Loucy (cell line): ENCODE results near the gene IL36RN.

Experiments used
- H2AFZ ChIP-seq: fragments of 200-600 bp; sonication (generic); 2 replicates; pipeline ENCODE4 v1.6.0; 2016; ENCODE audit warnings: antibody characterized with exemption, mild to moderate bottlenecking, low read length, moderate library complexity
- H3F3A ChIP-seq: fragments of 200-600 bp; 2 replicates; pipeline ENCODE4 v1.6.0; 2016; ENCODE audit warnings: antibody characterized with exemption, low read depth, mild to moderate bottlenecking
- H3K27me3 ChIP-seq: fragments of 200-600 bp; sonication (generic); 2 replicates; pipeline ENCODE4 v1.6.1; 2014; ENCODE audit warnings: low read length, mild to moderate bottlenecking; ENCODE audit not compliant: insufficient read depth, poor library complexity, severe bottlenecking
- H3K36me3 ChIP-seq: fragments of 200-600 bp; sonication (generic); 2 replicates; pipeline ENCODE4 v1.6.1; 2016; ENCODE audit warnings: low read length; ENCODE audit not compliant: insufficient read depth
- H3K4me1 ChIP-seq: fragments of 200-600 bp; sonication (generic); 2 replicates; pipeline ENCODE4 v1.5.1; 2014; ENCODE audit warnings: low read length, mild to moderate bottlenecking; ENCODE audit not compliant: insufficient read depth, poor library complexity, severe bottlenecking
- H3K4me2 ChIP-seq: fragments of 200-600 bp; sonication (generic); 2 replicates; pipeline ENCODE4 v1.6.0; 2014; ENCODE audit warnings: antibody characterized with exemption, low read length, low read depth, mild to moderate bottlenecking; ENCODE audit not compliant: poor library complexity, severe bottlenecking
- H3K4me3 ChIP-seq: fragments of 200-600 bp; sonication (generic); 2 replicates; pipeline ENCODE4 v1.5.1; 2014; ENCODE audit warnings: low read length, mild to moderate bottlenecking, mixed read lengths; ENCODE audit not compliant: poor library complexity, severe bottlenecking
- H3K79me2 ChIP-seq: fragments of 200-600 bp; sonication (generic); 2 replicates; pipeline ENCODE4 v1.6.1; 2014; ENCODE audit warnings: low read length; ENCODE audit not compliant: insufficient read depth
- H3K9ac ChIP-seq: fragments of 200-600 bp; sonication (generic); 2 replicates; pipeline ENCODE4 v1.6.0; 2014; ENCODE audit warnings: mild to moderate bottlenecking, low read depth, low read length, moderate library complexity; ENCODE audit not compliant: poor library complexity, severe bottlenecking
- H3K9me2 ChIP-seq: fragments of 200-600 bp; sonication (generic); replicated peaks from 2 replicates; pipeline ENCODE4 v1.6.1; 2016; ENCODE audit warnings: low read depth, low read length, mixed read lengths
- H3K9me3 ChIP-seq: fragments of 200-600 bp; sonication (generic); 2 replicates; pipeline ENCODE4 v1.6.1; 2014; ENCODE audit warnings: mild to moderate bottlenecking, antibody characterized with exemption, low read length, low read depth; ENCODE audit not compliant: insufficient read depth
- H4K20me1 ChIP-seq: fragments of 200-600 bp; sonication (generic); 2 replicates; pipeline ENCODE4 v1.6.0; 2014; ENCODE audit warnings: antibody characterized with exemption, low read length, mild to moderate bottlenecking; ENCODE audit not compliant: insufficient read depth, poor library complexity, severe bottlenecking
- CTCF ChIP-seq: fragments of 200-600 bp; sonication (generic); conservative IDR thresholded peaks from 2 replicates; pipeline ENCODE4 v1.5.1; 2014; ENCODE audit warnings: mild to moderate bottlenecking, antibody characterized with exemption, low read length
- EZH2phosphoT487 ChIP-seq: fragments of 200-600 bp; IDR thresholded peaks from 2 replicates; pipeline ENCODE4 v1.6.1; 2018; ENCODE audit warnings: antibody characterized with exemption, mild to moderate bottlenecking, moderate library complexity, borderline replicate concordance

IL36RN gene

GRCh38 chr2:113098532-113098931, 39.5 kb downstream of the IL36RN start:
- H2AFZ ChIP-seq: no peak overlapping the region
- TF ChIP-seq EZH2phosphoT487: no peak
- no peak for TF ChIP-seq CTCF
- H3K4me1 ChIP-seq: no peaks in the 10 kb centered on the region
- no peaks in the 10 kb centered on the region for H3K36me3 ChIP-seq
- no peaks in the 10 kb centered on the region for H3K79me2 ChIP-seq
- no peaks in the 10 kb centered on the region for H3F3A ChIP-seq
- H3K9me3 ChIP-seq: no peaks in the 10 kb centered on the region
- H3K4me3 ChIP-seq: no peak overlapping the region
- no peak overlapping the region for H3K9ac ChIP-seq
- H3K9me2 ChIP-seq: no peaks in the 10 kb centered on the region
- no peaks in the 10 kb centered on the region for H3K27me3 ChIP-seq
- no peaks in the 10 kb centered on the region for H4K20me1 ChIP-seq
- H3K4me2 ChIP-seq: no peak overlapping the region

GRCh38 chr2:113102133-113102532, 43.1 kb downstream of the IL36RN start:
- no peaks in the 10 kb centered on the region for H3K36me3 ChIP-seq
- no peaks in the 10 kb centered on the region for H3F3A ChIP-seq
- H4K20me1 ChIP-seq: no peaks in the 10 kb centered on the region
- H2AFZ ChIP-seq: no peak overlapping the region
- no peak overlapping the region for H3K9ac ChIP-seq
- H3K27me3 ChIP-seq: no peaks in the 10 kb centered on the region
- H3K79me2 ChIP-seq: no peaks in the 10 kb centered on the region
- H3K4me1 ChIP-seq: no peaks in the 10 kb centered on the region
- no peaks in the 10 kb centered on the region for H3K9me3 ChIP-seq
- H3K4me2 ChIP-seq: no peak overlapping the region
- no peak overlapping the region for H3K4me3 ChIP-seq
- TF ChIP-seq EZH2phosphoT487 (no peak), CTCF (no peak)
- H3K9me2 ChIP-seq: 0 out of 2 replicates have a peak, but pooled peaks cover 3% of the 10 kb centered on the region

GRCh38 chr2:113103277-113103676, 44.3 kb downstream of the IL36RN start:
- H3K4me3 ChIP-seq: no peak overlapping the region

More at GRCh38 chr2:113103277-113103676, 44.3 kb downstream of the IL36RN start:
- Histone ChIP-seq H3F3A (no peaks in the 10 kb centered on the region), H3K79me2 (no peaks in the 10 kb centered on the region), H3K4me2 (no peak overlapping the region), H2AFZ (no peak overlapping the region), H3K36me3 (no peaks in the 10 kb centered on the region), H3K9me3 (no peaks in the 10 kb centered on the region), H3K9me2 (0 out of 2 replicates have a peak, but pooled peaks cover 3% of the 10 kb centered on the region), H3K4me1 (no peaks in the 10 kb centered on the region), H4K20me1 (no peaks in the 10 kb centered on the region), H3K27me3 (no peaks in the 10 kb centered on the region), H3K9ac (no peak overlapping the region)
- TF ChIP-seq EZH2phosphoT487 (no peak), CTCF (no peak)
